ENCODE data around the gene GRIK5.

- TF ChIP-seq POLR2AphosphoS5 (IDR thresholded peaks at IDR 0.05; ENCODE audit: borderline replicate concordance, low read depth, low read length) (no peak), EZH2 (IDR thresholded peaks at IDR 0.05) (no peak)
Observed at GRCh38 chr19:41955521-41955920, 114.5 kb downstream of the GRIK5 start.
